PC-3 (cell line): ENCODE data around the gene CRIM1.

Experiments
- EZH2 ChIP-seq: fragments of 300-600 bp; sonication (generic); IDR thresholded peaks from one replicate; pipeline ENCODE4 v1.6.1; 2017; ENCODE audit warnings: antibody characterized with exemption, mild to moderate bottlenecking, low read length; ENCODE audit not compliant: unreplicated experiment
- TF ChIP-seq, protein P1 (sequence below): fragments of 300-600 bp; sonication (generic); conservative IDR thresholded peaks from 2 replicates; pipeline ENCODE4 v1.5.1; 2017; ENCODE audit warnings: antibody characterized with exemption, low read depth, mild to moderate bottlenecking, low read length

DNA sequence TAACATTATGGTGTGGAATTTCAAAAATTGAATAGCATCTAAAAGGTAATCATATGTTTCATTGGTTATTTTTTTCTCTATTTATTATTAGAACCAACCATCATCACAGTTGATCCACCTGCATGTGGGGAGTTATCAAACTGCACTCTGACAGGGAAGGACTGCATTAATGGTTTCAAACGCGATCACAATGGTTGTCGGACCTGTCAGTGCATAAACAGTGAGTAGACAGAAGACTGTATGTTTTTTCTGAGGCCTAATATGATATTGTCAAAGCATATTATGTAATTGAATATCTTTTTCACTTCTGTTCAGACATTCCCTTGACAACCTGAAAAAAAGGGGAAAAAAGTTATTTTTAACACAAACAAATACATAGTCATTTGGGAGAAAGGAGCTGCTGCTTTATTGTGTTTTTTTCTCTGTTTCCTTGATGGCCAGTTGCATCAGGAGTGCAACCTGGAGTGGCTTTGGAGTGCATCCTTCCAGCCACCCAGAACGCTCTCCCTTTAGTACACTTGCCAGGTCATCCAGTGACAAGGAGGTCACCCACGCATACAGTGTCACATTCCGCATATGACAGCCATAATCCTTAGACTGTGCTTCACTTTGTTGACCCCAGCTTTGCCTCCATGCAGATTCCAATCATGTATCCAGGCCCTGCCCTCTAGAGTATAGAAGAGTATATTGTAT lies 143.7 kb downstream of the CRIM1 start:
- TF ChIP-seq EZH2: no peak
- TF ChIP-seq, protein P1, sequence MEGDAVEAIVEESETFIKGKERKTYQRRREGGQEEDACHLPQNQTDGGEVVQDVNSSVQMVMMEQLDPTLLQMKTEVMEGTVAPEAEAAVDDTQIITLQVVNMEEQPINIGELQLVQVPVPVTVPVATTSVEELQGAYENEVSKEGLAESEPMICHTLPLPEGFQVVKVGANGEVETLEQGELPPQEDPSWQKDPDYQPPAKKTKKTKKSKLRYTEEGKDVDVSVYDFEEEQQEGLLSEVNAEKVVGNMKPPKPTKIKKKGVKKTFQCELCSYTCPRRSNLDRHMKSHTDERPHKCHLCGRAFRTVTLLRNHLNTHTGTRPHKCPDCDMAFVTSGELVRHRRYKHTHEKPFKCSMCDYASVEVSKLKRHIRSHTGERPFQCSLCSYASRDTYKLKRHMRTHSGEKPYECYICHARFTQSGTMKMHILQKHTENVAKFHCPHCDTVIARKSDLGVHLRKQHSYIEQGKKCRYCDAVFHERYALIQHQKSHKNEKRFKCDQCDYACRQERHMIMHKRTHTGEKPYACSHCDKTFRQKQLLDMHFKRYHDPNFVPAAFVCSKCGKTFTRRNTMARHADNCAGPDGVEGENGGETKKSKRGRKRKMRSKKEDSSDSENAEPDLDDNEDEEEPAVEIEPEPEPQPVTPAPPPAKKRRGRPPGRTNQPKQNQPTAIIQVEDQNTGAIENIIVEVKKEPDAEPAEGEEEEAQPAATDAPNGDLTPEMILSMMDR: no peak
